Skeletal muscle tissue (tissue), 4 donors: Measurements from ENCODE around the gene RDH12. TPM values are rescaled to one million over a fixed set of nuclear protein-coding genes. Genes with fewer than 3 reads are reported as not detected.

Source experiments
- H3K27ac ChIP-seq: one replicate; pipeline ENCODE4 v1.7.0; 2013; ENCODE audit warnings: mild to moderate bottlenecking, low read depth, low read length, inconsistent platforms
- H3K27me3 ChIP-seq, 3 donors: one replicate each; pipeline ENCODE4 v1.7.0; 2013; ENCODE audit warnings: low read length in 3 of 3; ENCODE audit not compliant: control insufficient read depth in 3 of 3, insufficient read depth in 3 of 3
- H3K36me3 ChIP-seq, 3 donors: one replicate each; pipeline ENCODE4 v1.7.0; 2013; ENCODE audit warnings: low read length in 3 of 3; ENCODE audit not compliant: control insufficient read depth in 3 of 3, insufficient read depth in 3 of 3
- H3K4me1 ChIP-seq, 3 donors: one replicate each; pipeline ENCODE4 v1.7.0; 2013; ENCODE audit warnings: low read length in 3 of 3, mild to moderate bottlenecking in 3 of 3; ENCODE audit not compliant: control insufficient read depth in 3 of 3, insufficient read depth in 3 of 3
- H3K4me3 ChIP-seq, 3 donors: one replicate each; pipeline ENCODE4 v1.7.0; 2013; ENCODE audit warnings: low read length in 3 of 3
- H3K9ac ChIP-seq, 3 donors: one replicate each; pipeline ENCODE4 v1.7.0; 2013; ENCODE audit warnings: low read length in 3 of 3, mild to moderate bottlenecking in 3 of 3, moderate library complexity in 2 of 3, low read depth in 1 of 3
- H3K9me3 ChIP-seq, 3 donors: one replicate each; pipeline ENCODE4 v1.7.0; 2013; ENCODE audit warnings: low read length in 3 of 3; ENCODE audit not compliant: control insufficient read depth in 3 of 3
- total RNA-seq: library from RNA; depleted of rRNA; stranded (reverse); fragments of >200 nt; gene quantifications from one replicate; pipeline ENCODE4 v1.2.3, GENCODE V29; 2014
- donor health status: Osteomylitis.

Gene RDH12
- total RNA-seq, 1 donor from 2014 or later: 0.52 TPM

DNA sequence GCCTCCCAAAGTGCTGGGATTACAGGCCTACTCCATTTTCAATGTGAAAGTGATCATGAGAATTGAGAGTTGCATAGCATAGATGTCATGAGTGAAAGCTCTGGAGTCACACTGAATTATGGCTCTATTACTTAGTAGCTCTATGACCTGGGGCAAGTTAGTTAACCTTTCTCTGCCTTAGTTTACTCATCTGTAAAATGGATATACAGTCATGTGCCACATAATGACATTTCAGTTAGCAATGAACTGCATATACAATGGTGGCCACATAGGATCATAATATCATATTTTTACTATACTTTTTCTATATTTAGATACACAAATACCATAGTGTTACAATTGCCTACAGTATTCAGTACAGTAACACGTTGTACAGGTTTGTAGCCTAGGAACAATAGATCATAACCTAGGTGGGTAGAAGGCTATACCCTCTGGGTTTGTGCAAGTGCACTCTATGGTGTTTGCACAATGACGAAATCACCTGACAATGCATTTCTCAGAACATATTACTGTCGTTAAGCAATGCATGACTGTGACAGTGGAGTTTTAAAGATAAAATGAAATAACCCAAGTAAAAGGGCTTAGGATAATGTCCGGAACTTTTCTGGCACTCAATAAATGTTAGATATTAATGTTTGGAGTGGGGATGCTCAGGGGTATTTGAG is 61.6 kb downstream of the RDH12 start:
- no peak overlapping the region for H3K4me3 ChIP-seq
- no peak overlapping the region for H3K9ac ChIP-seq
- peaks cover 53 to 78% (median 53%) of the 10 kb centered on the region in 3 donors for H3K36me3 ChIP-seq
- H3K4me1 ChIP-seq: no peaks in the 10 kb centered on the region
- H3K27ac ChIP-seq: no peak overlapping the region
- no peaks in the 10 kb centered on the region for H3K27me3 ChIP-seq
- no peaks in the 10 kb centered on the region for H3K9me3 ChIP-seq

DNA sequence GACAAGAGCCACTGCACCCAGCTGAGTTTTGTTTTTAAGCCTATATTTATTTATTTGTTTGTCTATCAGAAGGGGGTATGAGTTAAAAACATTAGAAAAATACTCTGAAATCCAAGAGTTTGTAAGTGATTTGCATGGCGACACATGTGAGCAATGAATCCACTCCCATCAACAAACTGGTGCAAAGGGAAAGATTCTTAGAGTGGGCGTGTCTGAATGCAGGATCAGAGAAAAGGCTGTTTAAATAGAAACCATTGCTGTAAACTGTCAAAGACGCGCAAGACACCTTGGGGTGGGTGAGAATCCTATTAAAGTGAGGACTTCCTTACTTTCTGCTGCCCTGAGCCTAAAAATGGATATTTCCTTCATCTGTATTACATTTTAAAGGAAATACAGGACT is 62.8 kb downstream of the RDH12 start:
- Histone ChIP-seq H3K4me3 (no peak overlapping the region), H3K27ac (no peak overlapping the region), H3K4me1 (no peaks in the 10 kb centered on the region), H3K9me3 (no peaks in the 10 kb centered on the region), H3K9ac (no peak overlapping the region), H3K36me3 (peaks cover 58 to 88% (median 64%) of the 10 kb centered on the region in 3 donors), H3K27me3 (no peaks in the 10 kb centered on the region)

DNA sequence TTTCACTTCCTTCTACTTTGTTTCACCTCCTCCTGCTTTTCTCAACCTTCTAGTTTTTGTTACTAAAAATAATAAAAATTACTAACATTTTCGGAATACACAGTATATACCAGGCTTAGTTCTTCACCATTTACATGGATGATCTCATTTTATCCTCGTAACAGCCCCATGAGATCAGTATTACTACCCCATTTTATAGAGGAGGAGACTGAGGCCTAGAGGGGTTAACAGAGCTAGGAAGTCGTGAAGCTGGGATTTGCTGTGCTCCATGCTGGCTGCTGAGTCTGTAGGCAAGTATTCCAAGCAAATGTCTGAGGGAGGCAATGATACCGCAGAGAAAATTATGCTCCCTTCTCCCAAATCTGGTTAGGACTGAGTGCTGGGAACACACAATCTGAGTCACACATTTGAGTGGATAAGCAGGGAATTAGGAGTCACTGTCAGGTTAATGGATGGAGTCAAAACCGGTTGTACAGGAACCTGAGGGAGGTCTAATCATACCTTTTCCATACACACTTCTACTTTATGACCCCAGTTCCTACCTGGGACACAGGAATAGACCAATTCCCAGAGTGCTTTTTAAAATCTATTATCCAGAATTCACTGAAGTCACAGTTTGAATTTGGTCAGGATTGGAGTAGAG is 63.6 kb downstream of the RDH12 start:
- Histone ChIP-seq H3K4me1 (no peaks in the 10 kb centered on the region), H3K4me3 (no peak overlapping the region), H3K9me3 (no peaks in the 10 kb centered on the region), H3K27me3 (no peaks in the 10 kb centered on the region), H3K9ac (no peak overlapping the region), H3K36me3 (peaks cover 58 to 86% (median 62%) of the 10 kb centered on the region in 3 donors), H3K27ac (no peak overlapping the region)

GRCh38 chr14:67766035-67766680 is 64.5 kb downstream of the RDH12 start:
- H3K4me3 ChIP-seq: no peak overlapping the region
- peaks cover 56 to 85% (median 58%) of the 10 kb centered on the region in 3 donors for H3K36me3 ChIP-seq
- H3K27ac ChIP-seq: no peak overlapping the region
- no peaks in the 10 kb centered on the region for H3K27me3 ChIP-seq
- no peaks in the 10 kb centered on the region for H3K4me1 ChIP-seq
- H3K9ac ChIP-seq: no peak overlapping the region
- no peaks in the 10 kb centered on the region for H3K9me3 ChIP-seq

GRCh38 chr14:67768219-67768618 is 66.5 kb downstream of the RDH12 start:
- no peak overlapping the region for H3K27ac ChIP-seq
- no peaks in the 10 kb centered on the region for H3K27me3 ChIP-seq
- H3K9me3 ChIP-seq: no peaks in the 10 kb centered on the region
- H3K36me3 ChIP-seq: peaks cover 54 to 85% (median 60%) of the 10 kb centered on the region in 3 donors
- H3K4me3 ChIP-seq: no peak overlapping the region
- H3K4me1 ChIP-seq: no peaks in the 10 kb centered on the region
- no peak overlapping the region for H3K9ac ChIP-seq

DNA sequence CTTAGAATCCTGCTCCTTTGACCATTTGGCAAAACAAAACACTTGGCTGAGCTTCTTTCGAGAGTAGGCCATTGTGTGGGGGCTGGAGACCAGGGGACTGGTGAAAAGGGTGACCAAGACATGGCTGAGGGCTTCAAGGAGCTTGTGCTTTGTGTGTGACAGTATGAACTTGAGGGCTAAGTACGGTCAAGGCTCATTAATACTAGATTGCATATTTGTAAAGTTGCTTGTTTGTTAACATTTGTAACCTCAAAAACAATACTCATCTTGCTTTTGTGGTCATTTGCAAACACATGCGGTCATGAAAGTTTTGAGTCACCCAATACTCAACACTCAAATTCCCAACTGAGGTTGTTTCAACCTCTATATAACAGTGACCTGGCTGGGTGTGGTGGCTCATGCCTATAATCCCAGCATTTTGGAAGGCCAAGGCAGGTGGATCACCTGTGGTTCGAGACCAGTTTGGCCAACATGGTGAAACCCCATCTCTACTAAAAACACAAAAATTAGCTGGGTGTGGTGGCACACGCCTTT is 72.2 kb downstream of the RDH12 start:
- Histone ChIP-seq H3K9me3 (no peaks in the 10 kb centered on the region), H3K4me3 (no peak overlapping the region), H3K9ac (no peak overlapping the region), H3K27me3 (no peaks in the 10 kb centered on the region), H3K27ac (no peak overlapping the region), H3K4me1 (peaks cover 0 to 13% (median 0%) of the 10 kb centered on the region in 3 donors), H3K36me3 (peaks cover 57 to 87% (median 82%) of the 10 kb centered on the region in 3 donors)

- no peak overlapping the region for H3K9ac ChIP-seq
- peaks cover 51 to 86% (median 79%) of the 10 kb centered on the region in 3 donors for H3K36me3 ChIP-seq
- H3K27ac ChIP-seq: peak overlapping the region; percentile 65
- no peak overlapping the region for H3K4me3 ChIP-seq
- no peaks in the 10 kb centered on the region for H3K9me3 ChIP-seq
- H3K4me1 ChIP-seq: peaks cover 0 to 16% (median 0%) of the 10 kb centered on the region in 3 donors
- H3K27me3 ChIP-seq: no peaks in the 10 kb centered on the region
Observed at GRCh38 chr14:67776653-67777322, 75.1 kb downstream of the RDH12 start.

GRCh38 chr14:67778792-67779191 is 77.1 kb downstream of the RDH12 start:
- peaks cover 0 to 31% (median 0%) of the 10 kb centered on the region in 3 donors for H3K4me1 ChIP-seq
- H3K4me3 ChIP-seq: no peak overlapping the region
- H3K9ac ChIP-seq: no peak overlapping the region
- no peaks in the 10 kb centered on the region for H3K27me3 ChIP-seq
- peaks cover 56 to 83% (median 81%) of the 10 kb centered on the region in 3 donors for H3K36me3 ChIP-seq
- H3K27ac ChIP-seq: no peak overlapping the region
- H3K9me3 ChIP-seq: no peaks in the 10 kb centered on the region

DNA sequence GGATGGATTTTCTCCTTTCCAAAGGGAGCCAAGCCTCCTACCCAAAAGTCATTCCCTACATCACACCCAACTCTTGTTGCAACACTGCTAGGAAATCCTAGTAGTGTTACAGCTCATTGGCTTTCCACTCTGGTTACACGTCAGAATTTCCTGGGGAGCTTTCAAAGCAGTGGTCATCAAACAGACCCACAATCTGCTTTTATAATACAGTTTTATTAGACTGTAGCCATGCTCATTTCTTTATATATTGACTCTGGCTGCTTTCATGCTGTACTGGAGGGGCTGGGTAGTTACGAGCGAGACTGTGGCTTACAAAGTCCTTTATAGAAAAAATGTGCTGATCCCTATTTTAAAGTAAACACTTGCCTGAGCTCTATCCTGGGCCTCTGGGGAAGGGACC is 80.4 kb downstream of the RDH12 start:
- Histone ChIP-seq H3K4me1 (peaks cover 11 to 51% (median 17%) of the 10 kb centered on the region in 3 donors), H3K27ac (peak overlapping the region; percentile 9), H3K27me3 (no peaks in the 10 kb centered on the region), H3K9ac (no peak overlapping the region), H3K36me3 (peaks cover 46 to 80% (median 62%) of the 10 kb centered on the region in 3 donors), H3K9me3 (no peaks in the 10 kb centered on the region), H3K4me3 (no peak overlapping the region)
